Kidney capillary endothelial cell (primary cell): ENCODE results near the gene DNAJC17.

Source experiments
- DNase-seq: peaks from one replicate; pipeline ENCODE4 v3.0.0-alpha.2; 2018; ENCODE audit warnings: low spot score

Gene DNAJC17

DNA sequence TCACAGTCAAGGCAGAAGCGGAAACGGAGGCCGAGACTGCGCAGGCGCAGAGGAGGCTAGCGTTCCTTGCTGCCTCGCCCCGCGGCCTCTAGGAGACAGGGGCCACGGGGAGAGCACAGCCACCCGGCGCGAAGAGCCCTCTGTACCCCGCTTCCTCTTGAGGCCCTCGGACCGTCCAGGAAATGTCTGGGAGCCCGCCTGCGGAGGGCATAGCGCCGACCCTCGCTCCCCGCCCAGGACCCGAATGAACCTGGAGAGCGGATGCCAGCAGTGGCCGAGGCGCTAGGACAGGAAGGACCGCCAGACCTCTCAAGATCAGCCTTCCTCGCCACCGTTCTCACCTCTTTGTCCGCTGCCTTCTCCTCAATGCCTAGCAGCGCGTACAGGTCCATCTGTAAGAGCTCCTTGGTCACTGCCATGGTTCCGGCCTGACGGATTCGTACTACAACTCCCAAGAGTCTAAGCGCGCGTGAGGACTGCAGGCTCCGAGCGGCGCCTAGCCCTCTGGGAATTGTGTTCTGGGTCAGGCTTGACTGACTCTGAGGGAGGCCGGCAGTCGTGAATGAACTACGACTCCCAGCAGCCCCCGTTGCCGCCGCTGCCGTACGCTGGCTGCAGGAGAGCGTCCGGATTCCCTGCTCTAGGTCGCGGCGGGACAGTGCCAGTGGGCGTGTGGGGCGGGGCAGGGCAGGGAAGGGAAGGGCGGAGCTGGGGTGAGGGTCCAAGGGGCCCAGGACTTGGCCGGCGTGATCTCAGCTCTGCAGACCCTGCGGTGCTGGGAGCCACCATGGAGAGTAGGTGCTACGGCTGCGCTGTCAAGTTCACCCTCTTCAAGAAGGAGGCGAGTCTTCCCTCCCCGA is at the start of gene DNAJC17, which contains the start of gene ZFYVE19:
Gene DNAJC17 (minus strand): TSS at position 446 of the 860 bp plus-strand sequence. CDS start 27 bp downstream, at position 419.
Gene ZFYVE19 (plus strand): TSS at position 62 of the 860 bp plus-strand sequence. CDS start 501 bp downstream, at position 563.
- peak; percentile 98 for DNase-seq

- no peak for DNase-seq
Observed at GRCh38 chr15:40856746-40857145, 49.5 kb upstream of the DNAJC17 start.

- DNase-seq, result no peak
Observed at GRCh38 chr15:40855706-40856234, 48.5 kb upstream of the DNAJC17 start.

DNA sequence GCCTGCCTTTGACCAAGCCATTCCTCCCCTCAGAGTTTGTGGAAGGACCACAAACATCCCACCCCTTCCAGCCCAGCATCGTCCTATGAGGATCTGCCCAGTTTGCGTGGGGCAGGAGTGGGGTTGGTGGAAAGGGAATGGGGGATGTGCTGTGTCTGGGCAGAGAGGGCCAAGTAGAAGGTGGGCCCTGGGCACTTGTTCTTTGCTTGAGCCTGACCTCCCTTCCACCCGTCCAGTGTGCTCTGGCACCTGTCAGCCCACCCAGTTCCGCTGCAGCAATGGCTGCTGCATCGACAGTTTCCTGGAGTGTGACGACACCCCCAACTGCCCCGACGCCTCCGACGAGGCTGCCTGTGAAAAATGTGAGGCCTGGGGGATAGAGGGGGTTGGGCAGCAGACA is 46.9 kb upstream of the DNAJC17 start:
- no peak for DNase-seq

DNA sequence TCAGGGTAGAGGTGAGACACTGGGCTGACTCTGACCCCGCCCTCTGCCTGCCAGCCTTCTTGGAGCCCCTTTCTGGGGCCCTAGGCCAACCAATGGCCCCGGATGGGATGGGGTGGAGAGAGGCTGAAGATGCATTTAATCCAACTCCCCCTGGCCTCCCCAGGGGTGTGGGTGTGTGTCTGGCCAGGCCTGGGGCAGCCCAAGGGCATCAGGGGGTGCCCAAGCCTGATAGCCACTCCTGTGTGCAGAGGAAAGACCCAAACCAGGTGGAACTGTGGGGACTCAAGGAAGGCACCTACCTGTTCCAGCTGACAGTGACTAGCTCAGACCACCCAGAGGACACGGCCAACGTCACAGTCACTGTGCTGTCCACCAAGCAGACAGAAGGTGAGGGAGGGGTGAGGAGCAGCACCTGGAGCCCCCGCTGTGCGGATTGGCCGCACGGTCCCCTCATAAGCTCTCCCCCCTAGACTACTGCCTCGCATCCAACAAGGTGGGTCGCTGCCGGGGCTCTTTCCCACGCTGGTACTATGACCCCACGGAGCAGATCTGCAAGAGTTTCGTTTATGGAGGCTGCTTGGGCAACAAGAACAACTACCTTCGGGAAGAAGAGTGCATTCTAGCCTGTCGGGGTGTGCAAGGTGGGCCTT is 46.1 kb upstream of the DNAJC17 start:
- no peak for DNase-seq

- no peak for DNase-seq
Observed at GRCh38 chr15:40852529-40852928, 45.3 kb upstream of the DNAJC17 start.

- no peak for DNase-seq
Observed at GRCh38 chr15:40850576-40851112, 43.4 kb upstream of the DNAJC17 start.

DNA sequence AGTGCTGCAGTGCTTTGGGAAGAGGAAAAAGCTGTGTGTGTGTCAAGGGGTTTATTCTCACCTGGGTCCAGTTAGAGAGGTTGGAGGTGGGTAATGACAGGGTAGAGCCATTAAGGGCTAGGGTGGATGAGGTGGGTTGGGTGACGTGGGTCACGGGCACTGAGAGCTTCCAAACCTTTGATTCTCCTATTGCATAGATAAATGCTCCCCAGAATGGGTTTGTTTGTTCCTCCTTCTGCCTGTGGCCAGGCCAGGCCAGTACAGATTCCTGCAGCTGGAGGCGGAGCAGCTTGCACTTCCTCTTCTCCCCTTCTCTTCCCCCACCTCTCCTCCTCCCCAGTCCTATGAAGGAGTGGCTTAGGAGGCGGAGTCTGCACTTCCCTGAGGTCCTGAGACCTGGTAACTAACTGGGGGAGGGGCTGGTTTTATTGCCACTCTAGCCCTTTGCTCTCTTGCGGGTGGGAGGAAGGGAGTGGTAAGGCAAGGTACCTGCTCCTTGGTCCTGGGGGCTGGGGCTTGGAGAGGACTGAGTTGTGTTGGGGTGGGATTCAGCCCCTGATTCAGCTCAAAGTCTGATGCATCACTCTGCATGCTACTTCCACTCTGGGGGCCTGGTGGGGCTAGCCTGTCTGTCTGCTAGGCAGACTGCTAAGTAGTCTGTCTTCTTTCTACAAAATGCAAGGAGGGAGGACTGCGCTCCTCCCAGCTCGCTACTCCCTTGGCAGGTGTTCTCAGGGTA is 40.1 kb upstream of the DNAJC17 start:
- no peak for DNase-seq

- no peak for DNase-seq
Observed at GRCh38 chr15:40846841-40847222, 39.6 kb upstream of the DNAJC17 start.

DNA sequence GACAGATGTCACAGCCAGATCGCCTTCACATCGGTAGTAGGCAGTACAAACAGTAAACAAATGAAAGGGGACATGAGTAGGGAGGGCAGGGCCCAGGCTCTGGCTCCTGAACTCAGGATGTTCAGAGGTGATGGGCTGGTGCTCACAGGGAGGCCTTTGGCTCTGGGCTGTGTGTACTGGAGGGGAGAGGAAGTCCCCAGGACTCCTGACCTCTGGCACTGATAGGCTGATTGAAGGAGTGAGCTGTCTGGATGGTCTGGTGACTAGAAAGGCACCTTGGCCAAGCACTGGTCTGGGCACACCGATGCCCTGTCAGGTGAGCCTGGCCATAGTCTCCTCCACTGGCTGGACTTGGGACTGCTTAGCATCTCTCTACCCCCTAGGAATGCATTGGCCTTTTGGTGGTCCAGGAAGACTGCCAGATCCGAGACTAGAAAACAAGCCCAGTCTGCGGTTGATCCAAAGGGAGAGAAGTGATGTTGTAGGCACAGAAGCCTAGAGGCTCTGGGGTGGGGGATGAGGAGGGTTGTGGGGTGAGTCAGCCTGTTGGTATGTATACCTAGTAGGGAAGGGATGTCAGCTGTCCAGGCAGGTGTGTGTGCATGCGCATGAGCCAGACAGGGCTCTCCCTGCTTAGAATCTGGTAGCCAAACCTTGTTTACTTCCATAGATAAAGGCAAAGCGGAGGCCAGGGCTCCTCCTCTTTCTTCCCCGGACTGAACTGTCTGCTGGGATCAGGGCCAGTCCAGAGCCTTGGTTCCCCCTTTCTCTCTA is 38.4 kb upstream of the DNAJC17 start:
- DNase-seq, result no peak

GRCh38 chr15:40845036-40845435 is 37.8 kb upstream of the DNAJC17 start:
- DNase-seq, result no peak

DNA sequence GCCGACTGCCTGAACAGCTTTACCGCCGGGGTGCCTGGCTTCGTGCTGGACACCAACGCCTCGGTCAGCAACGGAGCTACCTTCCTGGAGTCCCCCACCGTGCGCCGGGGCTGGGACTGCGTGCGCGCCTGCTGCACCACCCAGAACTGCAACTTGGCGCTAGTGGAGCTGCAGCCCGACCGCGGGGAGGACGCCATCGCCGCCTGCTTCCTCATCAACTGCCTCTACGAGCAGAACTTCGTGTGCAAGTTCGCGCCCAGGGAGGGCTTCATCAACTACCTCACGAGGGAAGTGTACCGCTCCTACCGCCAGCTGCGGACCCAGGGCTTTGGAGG is 37.4 kb upstream of the DNAJC17 start:
- DNase-seq, result no peak

- DNase-seq, result no peak
Observed at GRCh38 chr15:40843885-40844695, 36.8 kb upstream of the DNAJC17 start, which contains the start of gene SPINT1. SPINT1 (plus strand) TSS chr15:40844048; CDS start chr15:40844555, 507 bp downstream.

- DNase-seq, result no peak
Observed at GRCh38 chr15:40843261-40843884, 36.1 kb upstream of the DNAJC17 start.

DNA sequence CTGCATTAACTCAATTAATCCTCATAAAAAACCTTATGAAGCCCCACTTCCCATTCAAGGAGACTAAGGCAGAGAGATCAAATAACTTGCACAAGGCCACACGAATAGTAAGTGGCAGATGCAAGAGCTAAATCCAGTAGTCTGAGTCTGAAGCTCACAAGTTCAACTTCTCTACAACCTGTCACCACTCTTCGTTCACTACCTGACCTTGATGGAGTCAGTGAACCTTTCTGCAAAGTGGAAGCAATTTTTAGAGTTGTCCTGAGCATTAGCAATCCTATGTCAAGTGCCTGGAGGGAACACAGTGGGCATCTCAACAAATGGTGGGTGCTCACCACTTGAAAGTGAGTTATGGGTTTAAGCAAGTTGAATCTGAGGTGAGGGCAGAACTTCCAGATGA is 34.5 kb upstream of the DNAJC17 start:
- no peak for DNase-seq

DNA sequence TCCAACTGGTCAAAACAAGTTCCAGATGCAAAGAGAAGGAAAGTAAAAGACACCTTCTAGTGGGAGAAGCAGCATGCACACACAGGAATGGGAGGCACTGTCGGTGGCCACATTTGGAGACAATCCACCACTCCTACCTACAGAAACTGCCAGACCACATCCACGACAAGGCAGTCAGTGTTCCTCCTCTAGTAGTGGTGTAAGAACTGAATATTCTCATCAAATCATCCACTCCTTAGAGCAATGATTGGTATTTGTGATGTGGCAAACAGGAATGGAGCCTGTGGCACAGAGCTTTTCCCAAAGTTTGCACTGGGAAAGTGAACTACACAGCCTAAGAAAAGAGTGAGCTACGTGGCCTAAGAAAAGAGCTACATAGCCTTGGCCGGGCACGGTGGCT is 31.5 kb upstream of the DNAJC17 start:
- DNase-seq, result no peak

DNA sequence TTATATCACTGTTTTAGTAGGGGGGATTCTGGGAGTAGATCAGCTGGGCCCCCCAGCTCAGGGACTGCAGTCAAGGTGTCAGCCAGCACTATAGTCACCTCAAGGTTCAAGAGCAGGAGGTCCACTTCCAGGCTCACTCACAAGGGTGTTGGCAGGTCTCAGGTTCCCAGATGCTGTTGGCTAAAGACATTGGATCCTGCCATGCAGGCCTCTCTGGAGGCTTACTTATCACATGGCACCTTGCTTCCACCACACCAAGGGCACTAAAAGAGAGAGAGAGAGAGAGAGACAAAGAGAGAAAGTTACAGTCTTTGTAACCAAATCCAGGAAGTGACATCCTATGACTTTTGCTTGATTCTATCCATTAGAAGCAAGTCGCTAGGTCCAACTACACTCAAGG is 28.7 kb upstream of the DNAJC17 start:
- DNase-seq, result no peak

DNA sequence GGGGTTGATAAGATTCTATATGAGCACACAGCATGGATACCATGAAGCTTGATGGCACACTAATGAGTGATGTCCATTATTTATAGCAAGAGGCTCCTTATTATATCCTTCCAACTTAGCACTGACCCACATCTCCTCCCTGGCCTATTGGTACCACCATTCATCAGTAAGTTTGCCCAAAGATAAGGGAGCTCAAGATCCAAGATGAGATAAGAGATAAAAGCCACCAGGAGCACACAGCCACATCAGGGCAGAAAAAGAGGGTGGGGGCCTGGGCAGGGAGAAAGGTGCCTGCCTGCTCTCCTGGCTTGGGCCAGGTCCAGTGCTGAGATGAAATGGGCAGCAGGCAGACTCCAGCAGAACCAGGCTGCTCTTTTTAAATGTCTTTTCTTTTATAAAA is 25.6 kb upstream of the DNAJC17 start:
- DNase-seq, result no peak

GRCh38 chr15:40831861-40832260 is 24.6 kb upstream of the DNAJC17 start:
- DNase-seq, result no peak

DNA sequence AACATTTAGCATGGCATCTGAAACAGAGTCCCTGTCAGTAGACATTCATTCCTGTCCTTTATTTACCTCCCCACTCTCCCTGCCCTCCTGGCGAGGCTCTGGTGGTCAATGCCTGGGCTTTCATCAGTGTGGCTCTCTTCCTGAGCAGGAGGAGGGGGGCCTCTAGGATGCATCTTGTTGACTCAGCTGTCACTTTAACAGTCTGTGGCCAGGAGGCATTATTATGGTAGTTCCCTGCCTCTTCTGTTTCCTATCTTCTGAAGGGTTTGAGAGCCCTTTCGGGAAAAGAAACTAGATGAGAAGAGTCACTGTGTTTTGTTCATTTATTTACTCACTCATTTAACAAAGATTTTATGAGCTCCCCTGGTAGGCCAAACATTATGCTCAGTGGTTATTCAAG is 23.6 kb upstream of the DNAJC17 start:
- no peak for DNase-seq
